Glomerular endothelial cell (primary cell): ENCODE data around the gene C16orf87. TPM values are rescaled to one million over a fixed set of nuclear protein-coding genes. Genes with fewer than 3 reads are reported as not detected.

Experiments used
- DNase-seq: peaks from one replicate; pipeline ENCODE4 v3.0.0-alpha.2; 2011; ENCODE audit warnings: low read depth, low spot score; ENCODE audit errors: extremely low read depth
- total RNA-seq: library from RNA; depleted of rRNA; stranded (reverse); fragments of >200 nt; gene quantifications from 2 replicates; pipeline ENCODE4 v1.2.3, GENCODE V29; 2015

C16orf87 gene
- total RNA-seq, 1 donor from 2014 or later = 7.7 TPM

DNA sequence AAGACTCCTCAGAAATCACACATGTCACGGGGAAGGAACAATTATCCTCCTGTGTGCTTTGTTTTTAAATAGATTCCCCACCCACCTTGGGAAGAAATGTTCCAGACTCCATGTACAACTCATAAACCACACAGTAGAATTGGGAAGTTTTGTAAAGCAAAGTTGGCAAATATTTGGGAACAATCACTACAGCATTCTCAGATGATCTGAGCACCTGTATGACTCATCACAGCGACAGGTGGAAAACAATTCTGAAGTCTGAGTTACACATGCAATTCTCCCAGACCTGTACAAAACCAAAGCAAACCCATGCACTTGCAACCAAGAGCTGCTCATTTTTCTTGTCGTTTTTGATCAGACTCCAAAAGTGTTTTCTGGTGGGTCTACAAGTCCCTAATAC is 68.4 kb downstream of the C16orf87 start:
- DNase-seq = no peak

DNA sequence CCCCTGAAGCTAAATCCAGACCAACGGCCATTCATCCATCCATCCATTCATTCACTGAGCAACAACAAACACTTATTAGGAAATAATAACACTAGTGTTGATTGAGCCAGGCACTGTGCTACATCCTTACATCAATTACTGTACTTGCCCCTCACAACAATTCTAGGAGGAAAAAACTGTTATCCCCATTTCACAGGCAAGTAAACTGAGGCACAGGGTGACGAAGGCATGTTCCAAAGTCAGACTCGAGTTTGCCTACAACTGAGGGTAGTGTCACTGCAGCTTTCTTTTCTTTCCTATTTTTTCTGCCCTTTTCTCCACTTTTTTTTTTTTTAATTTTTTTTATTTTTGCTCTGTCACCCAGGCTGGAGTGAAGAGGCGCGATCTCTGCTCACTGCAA is 71.7 kb downstream of the C16orf87 start:
- no peak for DNase-seq

DNA sequence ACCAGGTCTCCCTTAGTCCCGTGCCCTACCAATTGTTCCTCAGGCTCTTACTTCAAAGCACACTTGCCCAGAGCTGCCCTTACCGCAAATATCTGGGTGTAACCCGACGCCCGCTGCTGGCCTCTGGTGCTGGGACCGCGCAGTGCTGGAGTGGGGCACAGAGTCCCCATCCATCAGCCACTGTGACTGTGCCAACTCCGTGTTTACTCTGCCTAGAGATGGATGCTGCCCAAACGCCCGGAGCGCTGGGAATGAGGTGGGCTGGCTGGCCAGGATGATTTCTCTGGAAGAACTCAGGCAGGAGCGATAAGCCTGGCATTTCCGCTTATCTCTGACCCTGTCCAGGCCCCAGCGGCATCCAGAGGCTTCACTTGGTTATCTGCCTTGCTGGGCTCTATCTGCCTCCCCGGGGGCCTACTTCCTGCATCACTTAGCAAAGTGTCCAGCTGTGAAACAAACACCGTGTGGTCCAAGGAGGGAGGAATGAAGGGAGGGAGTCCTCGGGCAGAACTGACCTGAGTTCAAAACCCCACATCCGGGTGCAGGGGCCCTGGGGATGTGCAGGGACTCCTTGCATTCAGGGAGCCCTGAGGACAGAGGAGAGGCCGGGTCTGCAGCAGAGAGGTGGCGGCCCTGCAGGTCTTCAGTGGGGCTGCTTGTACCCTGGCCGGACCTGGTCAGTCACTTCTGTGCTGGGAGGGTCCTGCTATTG is 73.5 kb downstream of the C16orf87 start:
- no peak for DNase-seq

DNA sequence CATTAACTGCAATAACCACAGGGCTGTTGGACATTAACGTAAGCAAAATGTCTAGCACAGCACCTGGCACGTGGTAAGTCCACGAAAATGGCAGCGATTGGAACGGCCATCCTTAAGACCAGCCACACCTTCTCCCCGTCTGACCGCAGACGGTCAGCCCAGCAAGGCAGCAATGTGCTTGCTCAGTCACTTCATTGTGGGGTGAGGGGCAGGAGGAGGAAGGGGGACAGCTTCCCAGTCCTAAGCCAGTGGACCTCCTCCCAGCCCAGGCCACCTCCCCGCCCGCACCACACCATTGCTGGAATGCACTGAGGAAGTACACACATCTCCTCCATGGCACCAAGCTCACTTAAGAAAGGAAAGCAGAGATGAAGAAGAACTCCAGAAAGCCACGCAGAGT is 74.2 kb downstream of the C16orf87 start:
- no peak for DNase-seq

DNA sequence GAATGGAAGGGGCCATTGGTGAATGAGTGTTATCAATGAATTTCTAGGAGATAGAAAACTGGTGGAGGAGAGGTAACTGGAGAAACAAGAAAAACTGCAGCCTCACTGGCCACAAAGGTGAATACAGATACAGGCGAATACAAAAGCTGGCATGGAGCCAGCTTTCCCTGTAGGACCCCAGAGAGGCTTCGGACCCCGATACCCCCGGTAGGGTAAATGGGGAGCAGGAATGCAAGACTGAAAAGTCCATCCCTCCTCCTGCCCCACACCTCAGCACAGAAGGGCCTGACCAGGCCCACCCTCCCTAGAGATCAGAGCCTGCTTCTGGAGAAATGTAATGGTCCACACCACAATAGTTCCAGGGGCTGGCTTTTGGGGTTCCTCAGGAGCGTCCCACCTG is 78.0 kb downstream of the C16orf87 start:
- DNase-seq = no peak

DNA sequence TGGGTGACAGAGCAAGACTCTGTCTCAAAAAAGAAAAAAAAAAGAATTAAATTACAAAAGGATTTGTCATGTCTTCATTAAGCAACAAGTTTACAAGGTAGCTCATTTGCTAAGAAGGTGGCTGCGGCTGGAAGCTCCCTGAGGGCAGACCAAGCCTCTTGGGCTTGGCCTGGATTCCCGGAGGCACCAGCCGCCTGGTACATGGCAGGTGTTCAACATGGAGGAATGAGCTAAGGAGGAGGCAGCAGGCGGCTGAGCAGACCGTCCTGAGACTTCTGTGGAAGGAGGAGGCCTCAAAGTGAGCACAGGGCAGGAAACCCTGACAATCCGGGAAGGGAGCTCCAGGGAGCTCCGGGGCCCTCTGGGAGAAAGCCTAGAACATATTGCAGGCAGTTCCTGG is 79.6 kb downstream of the C16orf87 start:
- DNase-seq = no peak

DNA sequence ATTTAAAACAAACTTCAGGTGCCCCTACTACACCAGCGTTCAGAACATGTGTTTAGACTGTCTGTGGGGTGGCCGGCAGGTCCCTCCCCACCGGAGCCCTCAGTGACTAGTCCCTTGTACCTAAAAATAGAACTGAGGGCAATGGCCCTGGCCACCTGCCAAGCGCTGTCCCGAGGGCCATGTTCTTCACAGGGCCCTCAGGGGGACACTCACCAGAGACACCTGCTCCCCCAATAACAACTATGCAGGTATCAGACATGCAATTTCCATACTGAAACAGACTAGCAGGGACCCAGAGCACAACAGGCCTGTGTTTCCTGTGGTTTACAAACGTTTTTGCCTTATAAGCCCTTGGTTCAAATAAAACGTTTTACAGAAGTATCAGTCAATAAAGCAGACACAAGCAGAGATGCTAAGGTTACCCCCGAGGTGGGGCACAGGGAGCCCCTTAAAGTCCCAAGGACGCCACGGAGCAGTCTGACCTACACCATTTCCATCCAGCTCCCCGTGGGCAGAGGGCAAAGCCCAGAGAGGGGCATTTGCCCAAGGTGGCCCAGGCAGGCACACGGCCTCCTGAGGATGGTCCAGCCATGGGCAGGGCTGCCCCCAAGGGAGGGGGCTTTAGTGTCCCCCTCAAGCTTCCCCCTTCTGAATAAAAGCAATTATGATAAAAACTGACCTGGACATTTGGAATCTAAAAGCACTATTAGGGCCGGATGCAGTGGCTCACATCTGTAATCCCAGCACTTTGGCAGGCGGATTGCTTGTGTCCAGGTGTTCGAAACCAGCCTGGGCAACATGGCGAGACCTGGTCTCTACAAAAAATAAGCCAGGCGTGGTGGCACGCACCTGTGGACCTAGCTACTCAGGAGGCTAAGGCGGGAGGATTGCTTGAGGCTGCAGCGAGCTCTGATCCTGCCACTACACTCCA is 81.9 kb downstream of the C16orf87 start:
- no peak for DNase-seq

DNA sequence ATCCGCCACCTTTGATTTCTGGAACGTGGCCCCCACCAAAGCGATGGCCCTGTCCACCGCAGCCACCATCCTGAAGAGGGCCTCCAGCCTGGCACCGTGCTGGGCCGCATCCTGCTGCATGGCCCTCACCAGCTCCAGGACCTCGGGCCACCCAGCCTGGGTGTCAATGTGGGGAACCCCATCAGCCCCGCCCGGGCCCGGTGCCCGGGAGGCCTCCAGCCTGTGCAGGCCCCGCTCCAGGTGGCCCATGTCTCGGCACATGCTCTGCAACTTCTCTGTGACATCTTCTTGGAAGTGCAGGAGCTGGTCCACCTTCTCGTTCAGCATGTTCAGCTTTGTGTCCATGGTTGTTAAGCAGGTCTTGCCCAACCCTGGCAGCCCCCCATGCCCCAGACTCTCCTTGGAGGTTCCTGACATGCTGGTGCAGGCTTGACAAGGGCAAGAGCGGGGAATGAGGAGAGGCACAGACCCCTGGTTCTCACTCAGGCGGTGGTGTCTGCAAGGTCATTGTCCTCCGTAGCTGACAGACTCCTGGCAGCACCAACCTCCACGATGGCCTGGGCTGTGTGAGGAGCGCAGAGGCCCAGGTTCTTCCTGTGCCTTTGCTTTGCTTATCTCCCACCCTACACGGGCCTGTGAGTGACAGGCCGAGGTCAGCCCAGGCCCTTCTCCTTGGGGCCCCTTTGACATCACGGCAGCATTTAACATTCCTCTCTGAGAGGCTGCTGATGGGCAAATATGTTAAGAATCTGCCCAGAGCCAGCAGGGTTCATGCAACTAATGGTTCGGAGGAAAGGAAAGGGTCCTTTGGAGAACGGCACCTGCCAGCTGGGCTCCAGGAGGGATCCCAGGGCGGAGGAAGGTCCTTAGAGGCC is 83.0 kb downstream of the C16orf87 start, which contains the start of gene MYLK3:
Gene MYLK3, minus strand, starts transcription at position 568 of the 875 bp plus-strand sequence. Its CDS starts 151 bp downstream, at position 417.
- no peak for DNase-seq

DNA sequence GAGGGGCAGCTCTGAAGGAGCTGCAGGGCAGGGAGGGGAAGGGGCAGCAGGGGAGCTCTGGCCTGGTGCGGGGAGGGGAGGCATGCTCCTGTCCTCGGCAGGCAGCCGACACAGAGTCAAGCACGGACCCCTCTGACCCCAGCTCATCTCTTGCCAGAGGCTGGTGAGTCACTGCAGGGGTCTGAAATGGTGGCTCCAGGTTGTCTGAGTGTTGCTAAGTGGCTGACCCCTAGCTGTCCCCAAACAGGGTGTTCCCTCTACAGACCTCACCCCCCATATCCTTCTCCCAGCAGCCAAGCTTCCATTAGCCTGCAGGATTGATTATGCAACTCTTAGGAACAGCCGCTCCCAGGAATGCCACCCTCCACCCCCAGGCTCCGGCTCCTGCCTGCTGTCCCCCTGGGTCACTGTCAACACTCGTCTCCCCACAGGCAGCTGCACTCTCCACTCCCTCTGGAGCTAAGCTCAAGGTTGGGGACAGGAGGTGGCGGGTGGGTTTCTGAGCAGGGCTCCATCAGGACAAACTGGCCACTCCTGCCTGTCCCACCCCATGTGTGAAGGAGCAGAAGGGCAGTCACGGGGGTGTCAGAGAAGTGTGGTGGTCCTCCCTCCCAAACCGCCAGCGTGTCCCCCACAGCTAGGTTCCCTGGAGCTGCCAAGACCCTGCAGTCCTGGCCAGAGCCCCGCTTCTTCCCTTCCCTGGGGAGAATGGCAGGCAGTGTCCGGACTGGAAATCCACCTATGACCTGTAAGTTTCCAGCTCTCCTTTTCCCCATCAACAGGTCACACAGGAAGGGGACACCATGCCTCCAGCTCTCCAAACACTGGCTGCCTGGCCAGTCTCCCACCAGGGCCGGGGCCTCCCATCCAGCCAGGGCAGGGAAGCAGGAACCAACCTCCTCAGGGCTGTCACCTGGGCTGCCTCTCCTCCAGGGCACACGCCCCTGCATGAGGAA is 83.9 kb downstream of the C16orf87 start:
- no peak for DNase-seq

Other genes with a start within 250 kb of the C16orf87 start
- 2.6 and 6.5 TPM in 2 replicates for gene SHCBP1, start 209.8 kb downstream of the C16orf87 start, total RNA-seq
- gene VPS35, start 142.0 kb downstream of the C16orf87 start, total RNA-seq = 62.1 and 71.4 TPM in 2 replicates
- 4.7 and 13.0 TPM in 2 replicates for gene ORC6, start 141.5 kb downstream of the C16orf87 start, total RNA-seq
- 0.06 TPM in 1 of 2 replicates, not detected in the other for gene MYLK3, start 82.8 kb downstream of the C16orf87 start, total RNA-seq
- 8.3 and 11.0 TPM in 2 replicates for gene GPT2, start 53.2 kb upstream of the C16orf87 start, total RNA-seq
- gene DNAJA2, start 142.5 kb upstream of the C16orf87 start, total RNA-seq = 47.0 and 59.0 TPM in 2 replicates